ENCODE measurements around the gene SLC16A5. TPM values are rescaled to one million over a fixed set of nuclear protein-coding genes. Genes with fewer than 3 reads are reported as not detected.

The SLC16A5 gene
- total RNA-seq, 1 experiment from 2014 or later, result 0.11 TPM

Other genes with a start within 250 kb of the SLC16A5 start
- 0.06 TPM in 1 of 2 replicates, not detected in the other for gene GRIN2C, start 228.1 kb upstream of the SLC16A5 start, total RNA-seq (2014; rRNA removed)
- gene FDXR, start 215.0 kb upstream of the SLC16A5 start, total RNA-seq (2014; rRNA removed), result 39.4 and 48.5 TPM in 2 replicates
- not detected in 2 replicates for gene FADS6, start 194.3 kb upstream of the SLC16A5 start, total RNA-seq (2014; rRNA removed)
- not detected in 2 replicates for gene USH1G, start 164.7 kb upstream of the SLC16A5 start, total RNA-seq (2014; rRNA removed)
- gene OTOP2, start 163.7 kb upstream of the SLC16A5 start, total RNA-seq (2014; rRNA removed), result not detected in 2 replicates
- not detected in 2 replicates for gene OTOP3, start 152.1 kb upstream of the SLC16A5 start, total RNA-seq (2014; rRNA removed)
- not detected in 2 replicates for gene HID1, start 115.2 kb upstream of the SLC16A5 start, total RNA-seq (2014; rRNA removed)
- gene CDR2L, start 100.3 kb upstream of the SLC16A5 start, total RNA-seq (2014; rRNA removed), result 25.1 and 33.1 TPM in 2 replicates
- gene MRPL58, start 75.3 kb upstream of the SLC16A5 start, total RNA-seq (2014; rRNA removed), result 56.0 and 84.9 TPM in 2 replicates
- gene ATP5PD, start 41.0 kb upstream of the SLC16A5 start, total RNA-seq (2014; rRNA removed), result 281 and 284 TPM in 2 replicates
- gene KCTD2, start 40.7 kb upstream of the SLC16A5 start, total RNA-seq (2014; rRNA removed), result 22.8 and 26.9 TPM in 2 replicates
- gene ARMC7, start 22.0 kb downstream of the SLC16A5 start, total RNA-seq (2014; rRNA removed), result 2.3 and 5.1 TPM in 2 replicates
- gene NT5C, start 43.8 kb downstream of the SLC16A5 start, total RNA-seq (2014; rRNA removed), result 108 TPM in 2 replicates
- gene JPT1, start 66.6 kb downstream of the SLC16A5 start, total RNA-seq (2014; rRNA removed), result 281 and 311 TPM in 2 replicates
- 104 and 109 TPM in 2 replicates for gene SUMO2, start 95.0 kb downstream of the SLC16A5 start, total RNA-seq (2014; rRNA removed)
- 41.1 and 42.1 TPM in 2 replicates for gene NUP85, start 117.7 kb downstream of the SLC16A5 start, total RNA-seq (2014; rRNA removed)
- gene GGA3, start 173.7 kb downstream of the SLC16A5 start, total RNA-seq (2014; rRNA removed), result 14.7 and 18.5 TPM in 2 replicates
- gene MRPS7, start 173.9 kb downstream of the SLC16A5 start, total RNA-seq (2014; rRNA removed), result 52.4 and 58.4 TPM in 2 replicates
- 4.2 and 8.6 TPM in 2 replicates for gene MIF4GD, start 183.3 kb downstream of the SLC16A5 start, total RNA-seq (2014; rRNA removed)
- 7.1 and 8.7 TPM in 2 replicates for gene SLC25A19, start 201.5 kb downstream of the SLC16A5 start, total RNA-seq (2014; rRNA removed)

Data from LHCN-M2 (cell line).